Measurements from ENCODE around the gene PPARGC1A. TPM values are rescaled to one million over a fixed set of nuclear protein-coding genes. Genes with fewer than 3 reads are reported as not detected.

Gene PPARGC1A
- total and polyA plus RNA-seq, 2 of the 13 experiments (the other 11 are each of a cell fraction or from before 2014, with no cell fraction given) = 20.7 to 37.3 TPM

- TF ChIP-seq ZNF282 (IDR thresholded peaks at IDR 0.05; ENCODE audit: partially characterized antibody) (no peak), ZSCAN30 (CRISPR knock-in tag; IDR thresholded peaks at IDR 0.05) (0 out of 2 replicates have a peak, but pooled peaks have one; percentile 56), POLR2G (IDR thresholded peaks at IDR 0.05; ENCODE audit: low read depth, low read length) (0 out of 2 replicates have a peak, but pooled peaks have one; percentile 28), RBFOX2 (IDR thresholded peaks at IDR 0.05; ENCODE audit: low read depth, low read length) (0 out of 2 replicates have a peak, but pooled peaks have one; percentile 21), HMG20A (CRISPR knock-in tag; IDR thresholded peaks at IDR 0.05; ENCODE audit: borderline replicate concordance) (no peak), ZNF124 (CRISPR knock-in tag; IDR thresholded peaks at IDR 0.05) (0 out of 2 replicates have a peak, but pooled peaks have one; percentile 43), TEAD3 (CRISPR knock-in tag; optimal IDR thresholded peaks at IDR 0.05; ENCODE audit: borderline replicate concordance) (peak; percentile 38)
- TF ChIP-seq, protein P1, sequence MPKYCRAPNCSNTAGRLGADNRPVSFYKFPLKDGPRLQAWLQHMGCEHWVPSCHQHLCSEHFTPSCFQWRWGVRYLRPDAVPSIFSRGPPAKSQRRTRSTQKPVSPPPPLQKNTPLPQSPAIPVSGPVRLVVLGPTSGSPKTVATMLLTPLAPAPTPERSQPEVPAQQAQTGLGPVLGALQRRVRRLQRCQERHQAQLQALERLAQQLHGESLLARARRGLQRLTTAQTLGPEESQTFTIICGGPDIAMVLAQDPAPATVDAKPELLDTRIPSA (CRISPR knock-in tag; IDR thresholded peaks at IDR 0.05; ENCODE audit: borderline replicate concordance) = no peak
Measured at GRCh38 chr4:23890369-23891063, 669 bp upstream of the PPARGC1A start (continued).

DNA sequence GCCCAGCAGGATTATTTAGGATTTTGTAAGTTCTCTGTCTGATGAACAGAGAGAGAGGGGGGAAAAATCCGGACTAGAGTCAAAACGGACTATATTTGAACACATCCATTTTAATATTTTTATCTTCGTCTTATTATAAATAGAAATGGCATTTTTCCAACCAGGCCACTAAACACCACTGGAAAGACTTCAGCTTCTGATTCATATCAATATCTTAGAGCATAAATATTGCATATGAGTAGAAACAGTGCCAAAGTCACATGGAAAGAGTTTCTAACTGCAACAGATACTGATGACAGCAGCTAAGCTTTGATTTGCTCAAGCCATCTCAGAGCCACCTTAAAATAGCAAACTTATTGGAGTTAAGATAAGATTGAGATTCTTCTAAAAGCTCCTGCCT lies 456 bp downstream of the PPARGC1A start:
- intact Hi-C loops (cut with micrococcal nuclease; ENCODE audit: unreplicated experiment) = loop anchor here (1.0 to 10.0 kb wide), 2 partner anchors 32 to 105 kb away; no protein-coding TSS in a partner anchor
- Histone ChIP-seq H3K27me3 (ENCODE audit: control insufficient read depth in 1 of 2, insufficient read depth in 2 of 2, low read length in 2 of 2) (peaks cover 2 to 4% of the 10 kb centered on the region in 2 experiments; a peak in 1 of 5 replicates), H3K9ac (ENCODE audit: insufficient read depth, low read depth, low read length) (peak overlapping the region; percentile 75), H3K4me1 (ENCODE audit: insufficient read depth, low read length) (peaks cover 45% of the 10 kb centered on the region), H3K36me3 (replicated peaks in 1 of 2; ENCODE audit: control insufficient read depth in 1 of 2, insufficient read depth in 2 of 2, low read length in 2 of 2) (0 out of 5 replicates have a peak, but pooled peaks cover 1 to 5% of the 10 kb centered on the region in 2 experiments), H3K9me3 (ENCODE audit: low read length) (no peaks in the 10 kb centered on the region), H2AFZ (ENCODE audit: low read length) (no peak overlapping the region), H3K27ac (ENCODE audit: extremely low read length, insufficient read depth, low read length) (peak overlapping the region; percentile 66), H4K20me1 (ENCODE audit: insufficient read depth, low read length) (peaks cover 5% of the 10 kb centered on the region), H3K4me3 (replicated peaks in 1 of 3; ENCODE audit: insufficient read depth in 1 of 3, low read depth in 2 of 3, low read length in 3 of 3) (peak overlapping the region; percentile 79 to 82 (median 80)), H3K4me2 (ENCODE audit: low read depth, low read length) (peak overlapping the region; percentile 93), H3K79me2 (ENCODE audit: insufficient read depth, low read length) (peaks cover 60% of the 10 kb centered on the region)
- WGBS (ENCODE audit: low lambda C conversion rate) = 0% methylated on average over 3 of the region's 3 CpGs
- TF ChIP-seq GATA4 (IDR thresholded peaks at IDR 0.05; ENCODE audit: borderline replicate concordance, low read depth) = no peak
- no peak for TF ChIP-seq ZNF432 (CRISPR knock-in tag; IDR thresholded peaks at IDR 0.05; ENCODE audit: borderline replicate concordance)
- TF ChIP-seq ZNF280D (CRISPR knock-in tag; IDR thresholded peaks at IDR 0.05) = no peak
- peak; percentile 56 for TF ChIP-seq RBFOX2 (IDR thresholded peaks at IDR 0.05; ENCODE audit: low read depth, low read length)
- in situ Hi-C loops (cut with HindIII; ENCODE audit: extremely low pct_ligation_motif_present, low pct_unique_long_range_greater_than_20kb) = loop anchor here (25.0 kb wide), 1 partner anchor 698 kb away; the partner anchor contains the start of gene DHX15
- ChIA-PET POLR2A (interaction anchor here (0.9 to 2.7 kb wide), 15 partner anchors 8 to 695 kb away, joined by 3 to 22 read pairs (median 6); partner anchors contain the start of gene DHX15), CTCF (ENCODE audit: low intra/inter-chr PET ratio, low total read pairs) (no interaction called here)
- DNase-seq (ENCODE audit: low spot score) = no peak
- BruUV-seq (replicated peaks) = TSS peak; percentile 59
- ATAC-seq = peak; percentile 9; the same call in 2 of the 3 replicates
- FAIRE-seq = no peak

Measured in HepG2 (cell line).